GM18505 (cell line): ENCODE results near the gene CDYL2.

Experiments
- ATAC-seq: cut with Tn5 transposase; IDR thresholded peaks from one replicate; pipeline ENCODE4 v1.9.1; 2021; ENCODE audit not compliant: unreplicated experiment
- POLR2A ChIP-seq: IDR thresholded peaks from 4 replicates; pipeline ENCODE4 v1.6.1; 2011; ENCODE audit warnings: borderline replicate concordance; ENCODE audit not compliant: insufficient read depth, insufficient read length; ENCODE audit errors: extremely low read depth

The CDYL2 gene

GRCh38 chr16:80606221-80606766 lies 198.1 kb downstream of the CDYL2 start:
- TF ChIP-seq POLR2A: no peak
- no peak for ATAC-seq

DNA sequence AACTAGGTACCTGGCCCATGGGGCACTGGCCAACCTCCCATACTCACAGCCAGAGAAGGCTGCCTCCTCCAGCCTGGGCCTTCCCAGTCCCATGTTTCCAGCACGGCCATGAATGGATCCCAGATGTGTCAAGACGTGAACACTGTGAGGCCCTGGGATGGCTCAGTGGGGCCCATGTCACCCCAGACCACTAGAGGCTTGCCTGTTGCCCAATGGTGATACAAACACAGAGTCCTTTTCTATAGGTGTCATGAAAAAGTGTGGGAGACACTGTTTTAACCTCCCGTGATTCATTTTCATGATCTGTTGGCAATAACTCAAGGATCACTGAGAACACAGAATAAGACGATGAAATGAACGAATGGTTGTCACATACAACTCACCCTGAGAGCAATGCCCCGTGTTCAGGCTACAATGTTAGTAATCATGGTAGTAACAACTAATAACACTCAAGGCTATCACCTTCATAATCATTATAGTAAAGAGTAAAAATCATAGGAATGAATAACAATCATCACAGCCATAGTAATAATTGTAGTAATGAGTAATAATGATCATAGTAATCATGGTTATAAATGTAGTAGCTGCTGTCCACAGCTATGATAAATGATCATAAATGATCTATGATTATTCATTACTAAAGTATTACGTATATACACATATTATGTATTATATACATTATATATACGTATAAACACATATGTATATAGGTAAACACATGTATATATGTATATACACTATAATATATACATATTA lies 199.6 kb downstream of the CDYL2 start:
- no peak for ATAC-seq
- TF ChIP-seq POLR2A: no peak

- ATAC-seq: no peak
These were observed 201.5 kb downstream of the CDYL2 start for GRCh38 chr16:80602894-80603293.

DNA sequence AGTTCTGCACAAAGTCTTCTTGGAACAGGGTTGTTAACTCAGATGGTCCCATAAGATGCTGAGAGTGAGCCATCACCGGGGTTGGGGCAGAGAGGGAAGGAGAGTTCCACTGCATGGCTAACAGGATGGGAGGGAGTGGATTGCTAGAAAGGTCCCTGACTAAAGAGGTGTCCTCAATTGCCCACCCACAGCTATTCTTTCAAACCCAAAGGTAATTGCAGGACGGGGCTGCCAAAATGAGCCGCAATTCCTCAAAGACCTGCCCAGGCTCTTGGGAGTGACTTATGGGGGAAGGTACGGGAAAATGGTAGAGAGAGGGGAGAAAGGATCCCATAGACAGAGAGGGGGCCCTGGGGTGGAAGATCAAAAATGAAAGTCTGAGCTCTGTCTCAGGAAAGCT lies 203.2 kb downstream of the CDYL2 start:
- TF ChIP-seq POLR2A: no peak
- ATAC-seq: no peak

More at GRCh38 chr16:80602894-80603293, 201.5 kb downstream of the CDYL2 start:
- TF ChIP-seq POLR2A: no peak

GRCh38 chr16:80599466-80599865 lies 204.9 kb downstream of the CDYL2 start:
- TF ChIP-seq POLR2A: no peak
- no peak for ATAC-seq

GRCh38 chr16:80596507-80597207 lies 207.7 kb downstream of the CDYL2 start:
- no peak for ATAC-seq
- no peak for TF ChIP-seq POLR2A

- no peak for TF ChIP-seq POLR2A
These were observed 209.6 kb downstream of the CDYL2 start for GRCh38 chr16:80594756-80595155.

DNA sequence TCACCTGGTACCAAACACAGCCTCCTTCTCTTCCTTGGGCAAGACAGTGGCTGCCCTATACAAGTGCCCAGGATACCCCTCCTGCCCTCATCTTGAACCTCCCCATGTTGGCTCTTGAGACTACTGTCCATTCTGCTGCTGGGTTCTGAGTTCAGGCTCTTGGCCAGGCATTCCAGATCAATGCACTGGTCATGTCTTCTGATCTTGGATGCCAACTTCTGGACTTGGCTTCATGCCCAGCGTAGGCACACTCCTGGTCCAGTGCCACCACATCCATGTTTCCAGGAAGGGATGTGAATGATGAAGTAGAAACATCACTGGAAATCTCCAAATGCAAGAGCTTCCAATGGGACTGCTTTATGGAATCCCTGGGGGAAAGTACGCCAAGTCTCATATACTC lies 212.1 kb downstream of the CDYL2 start:
- ATAC-seq: no peak

More at GRCh38 chr16:80594756-80595155, 209.6 kb downstream of the CDYL2 start:
- ATAC-seq: no peak

GRCh38 chr16:80591071-80591915 lies 213.1 kb downstream of the CDYL2 start:
- no peak for TF ChIP-seq POLR2A
- ATAC-seq: no peak

More for the DNA sequence above, 212.1 kb downstream of the CDYL2 start:
- no peak for TF ChIP-seq POLR2A

- TF ChIP-seq POLR2A: no peak
- no peak for ATAC-seq
These were observed 217.3 kb downstream of the CDYL2 start for GRCh38 chr16:80587071-80587470.

DNA sequence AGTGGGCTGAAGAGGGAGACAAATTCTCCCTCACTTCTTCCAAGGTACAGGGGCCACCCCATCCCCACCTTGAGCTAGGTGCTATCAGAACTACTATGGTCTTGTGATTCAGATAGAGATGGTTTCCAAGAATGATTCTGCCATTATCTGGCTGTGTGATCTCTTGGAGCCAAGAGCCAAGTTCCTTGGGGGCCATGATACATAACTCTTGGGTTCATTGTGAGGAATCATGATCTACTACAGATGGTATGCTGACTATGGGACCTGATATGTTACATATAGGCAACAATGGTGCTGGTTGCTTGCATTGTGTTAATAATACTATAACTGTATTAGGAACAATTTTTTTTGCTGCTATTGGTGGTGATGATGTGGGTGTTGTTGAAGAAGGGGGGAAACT lies 217.9 kb downstream of the CDYL2 start:
- no peak for ATAC-seq
- TF ChIP-seq POLR2A: no peak

- ATAC-seq: no peak
- TF ChIP-seq POLR2A: no peak
These were observed 218.6 kb downstream of the CDYL2 start for GRCh38 chr16:80585764-80586163.

DNA sequence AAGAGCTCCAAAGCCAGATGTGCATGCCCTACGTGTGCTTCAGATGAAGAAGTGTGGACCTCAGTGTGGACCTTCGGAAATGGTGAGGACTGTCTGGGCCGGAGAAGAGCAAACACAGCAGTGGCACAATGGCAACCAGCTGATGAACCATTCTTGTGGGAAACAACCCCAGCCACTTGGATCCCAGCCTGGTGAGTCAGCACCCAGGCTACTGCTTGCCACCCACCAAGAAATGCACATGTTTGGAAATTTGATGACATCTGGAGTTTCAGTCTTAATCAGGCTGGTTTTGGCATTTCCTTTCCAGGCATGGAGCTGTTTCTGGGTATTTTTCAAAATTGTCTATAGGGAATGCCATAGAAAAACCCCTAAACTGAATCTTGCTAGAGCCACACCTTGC lies 220.9 kb downstream of the CDYL2 start:
- TF ChIP-seq POLR2A: no peak
- ATAC-seq: no peak

- ATAC-seq: peak; percentile 85
- peak; percentile 41 for TF ChIP-seq POLR2A
These were observed 224.1 kb downstream of the CDYL2 start for GRCh38 chr16:80580109-80580832.
